HCT116 (cell line): ENCODE measurements around the gene NEDD4L.

ENCODE experiments used
- EGR1 ChIP-seq: IDR thresholded peaks from 2 replicates; pipeline ENCODE4 v1.6.1; 2012; ENCODE audit warnings: low read depth
- RAD21 ChIP-seq: IDR thresholded peaks from 2 replicates; pipeline ENCODE4 v1.6.1; 2012; ENCODE audit warnings: low read depth, mild to moderate bottlenecking
- TF ChIP-seq, protein P1 (sequence below): IDR thresholded peaks from 2 replicates; pipeline ENCODE4 v1.6.1; 2011; ENCODE audit warnings: mild to moderate bottlenecking, low read length, moderate library complexity; ENCODE audit not compliant: insufficient replicate concordance; ENCODE audit errors: extremely low read depth
- TF ChIP-seq, protein P2 (sequence below): IDR thresholded peaks from 2 replicates; pipeline ENCODE4 v1.6.1; 2012; ENCODE audit warnings: low read depth
- TF ChIP-seq, protein P3 (sequence below), 3 experiments: fragments of 200-600 bp in 1 of 3; sonication (generic) in 1 of 3; IDR thresholded peaks in 2 of 3; conservative IDR thresholded peaks in 1 of 3; 2 replicates each; pipeline ENCODE4 v1.5.1; 2012 to 2017; ENCODE audit warnings: low read depth in 2 of 3, low read length in 2 of 3, antibody characterized with exemption in 1 of 3, borderline replicate concordance in 1 of 3, control low read depth in 1 of 3, mild to moderate bottlenecking in 1 of 3, mixed read lengths in 1 of 3, mixed run types in 1 of 3, moderate library complexity in 1 of 3; ENCODE audit not compliant: insufficient read depth in 1 of 3

DNA sequence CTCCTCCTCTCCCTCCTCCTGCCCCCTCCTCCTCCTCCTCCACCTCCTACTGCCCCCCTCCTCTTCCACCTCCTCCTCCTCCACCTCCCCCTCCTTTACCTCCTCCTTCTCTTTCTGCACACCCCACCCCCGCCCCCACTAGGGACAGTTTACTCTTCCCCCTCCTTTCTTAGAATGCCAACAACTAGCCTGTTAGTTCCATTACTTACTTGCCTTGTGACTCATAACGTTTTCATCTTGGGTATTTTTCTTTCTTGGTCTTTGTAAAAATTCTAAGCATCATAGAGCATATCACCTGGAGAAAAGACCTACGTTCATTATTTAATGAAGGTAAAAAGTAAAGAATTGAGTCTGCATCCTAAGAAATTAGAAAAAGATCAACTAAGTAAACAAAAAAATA lies 165.3 kb downstream of the NEDD4L start:
- TF ChIP-seq, protein P1, sequence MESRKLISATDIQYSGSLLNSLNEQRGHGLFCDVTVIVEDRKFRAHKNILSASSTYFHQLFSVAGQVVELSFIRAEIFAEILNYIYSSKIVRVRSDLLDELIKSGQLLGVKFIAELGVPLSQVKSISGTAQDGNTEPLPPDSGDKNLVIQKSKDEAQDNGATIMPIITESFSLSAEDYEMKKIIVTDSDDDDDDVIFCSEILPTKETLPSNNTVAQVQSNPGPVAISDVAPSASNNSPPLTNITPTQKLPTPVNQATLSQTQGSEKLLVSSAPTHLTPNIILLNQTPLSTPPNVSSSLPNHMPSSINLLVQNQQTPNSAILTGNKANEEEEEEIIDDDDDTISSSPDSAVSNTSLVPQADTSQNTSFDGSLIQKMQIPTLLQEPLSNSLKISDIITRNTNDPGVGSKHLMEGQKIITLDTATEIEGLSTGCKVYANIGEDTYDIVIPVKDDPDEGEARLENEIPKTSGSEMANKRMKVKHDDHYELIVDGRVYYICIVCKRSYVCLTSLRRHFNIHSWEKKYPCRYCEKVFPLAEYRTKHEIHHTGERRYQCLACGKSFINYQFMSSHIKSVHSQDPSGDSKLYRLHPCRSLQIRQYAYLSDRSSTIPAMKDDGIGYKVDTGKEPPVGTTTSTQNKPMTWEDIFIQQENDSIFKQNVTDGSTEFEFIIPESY, result no peak
- TF ChIP-seq RAD21 (no peak), EGR1 (no peak)
- TF ChIP-seq, protein P2, sequence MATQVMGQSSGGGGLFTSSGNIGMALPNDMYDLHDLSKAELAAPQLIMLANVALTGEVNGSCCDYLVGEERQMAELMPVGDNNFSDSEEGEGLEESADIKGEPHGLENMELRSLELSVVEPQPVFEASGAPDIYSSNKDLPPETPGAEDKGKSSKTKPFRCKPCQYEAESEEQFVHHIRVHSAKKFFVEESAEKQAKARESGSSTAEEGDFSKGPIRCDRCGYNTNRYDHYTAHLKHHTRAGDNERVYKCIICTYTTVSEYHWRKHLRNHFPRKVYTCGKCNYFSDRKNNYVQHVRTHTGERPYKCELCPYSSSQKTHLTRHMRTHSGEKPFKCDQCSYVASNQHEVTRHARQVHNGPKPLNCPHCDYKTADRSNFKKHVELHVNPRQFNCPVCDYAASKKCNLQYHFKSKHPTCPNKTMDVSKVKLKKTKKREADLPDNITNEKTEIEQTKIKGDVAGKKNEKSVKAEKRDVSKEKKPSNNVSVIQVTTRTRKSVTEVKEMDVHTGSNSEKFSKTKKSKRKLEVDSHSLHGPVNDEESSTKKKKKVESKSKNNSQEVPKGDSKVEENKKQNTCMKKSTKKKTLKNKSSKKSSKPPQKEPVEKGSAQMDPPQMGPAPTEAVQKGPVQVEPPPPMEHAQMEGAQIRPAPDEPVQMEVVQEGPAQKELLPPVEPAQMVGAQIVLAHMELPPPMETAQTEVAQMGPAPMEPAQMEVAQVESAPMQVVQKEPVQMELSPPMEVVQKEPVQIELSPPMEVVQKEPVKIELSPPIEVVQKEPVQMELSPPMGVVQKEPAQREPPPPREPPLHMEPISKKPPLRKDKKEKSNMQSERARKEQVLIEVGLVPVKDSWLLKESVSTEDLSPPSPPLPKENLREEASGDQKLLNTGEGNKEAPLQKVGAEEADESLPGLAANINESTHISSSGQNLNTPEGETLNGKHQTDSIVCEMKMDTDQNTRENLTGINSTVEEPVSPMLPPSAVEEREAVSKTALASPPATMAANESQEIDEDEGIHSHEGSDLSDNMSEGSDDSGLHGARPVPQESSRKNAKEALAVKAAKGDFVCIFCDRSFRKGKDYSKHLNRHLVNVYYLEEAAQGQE, result no peak
- TF ChIP-seq, protein P3, sequence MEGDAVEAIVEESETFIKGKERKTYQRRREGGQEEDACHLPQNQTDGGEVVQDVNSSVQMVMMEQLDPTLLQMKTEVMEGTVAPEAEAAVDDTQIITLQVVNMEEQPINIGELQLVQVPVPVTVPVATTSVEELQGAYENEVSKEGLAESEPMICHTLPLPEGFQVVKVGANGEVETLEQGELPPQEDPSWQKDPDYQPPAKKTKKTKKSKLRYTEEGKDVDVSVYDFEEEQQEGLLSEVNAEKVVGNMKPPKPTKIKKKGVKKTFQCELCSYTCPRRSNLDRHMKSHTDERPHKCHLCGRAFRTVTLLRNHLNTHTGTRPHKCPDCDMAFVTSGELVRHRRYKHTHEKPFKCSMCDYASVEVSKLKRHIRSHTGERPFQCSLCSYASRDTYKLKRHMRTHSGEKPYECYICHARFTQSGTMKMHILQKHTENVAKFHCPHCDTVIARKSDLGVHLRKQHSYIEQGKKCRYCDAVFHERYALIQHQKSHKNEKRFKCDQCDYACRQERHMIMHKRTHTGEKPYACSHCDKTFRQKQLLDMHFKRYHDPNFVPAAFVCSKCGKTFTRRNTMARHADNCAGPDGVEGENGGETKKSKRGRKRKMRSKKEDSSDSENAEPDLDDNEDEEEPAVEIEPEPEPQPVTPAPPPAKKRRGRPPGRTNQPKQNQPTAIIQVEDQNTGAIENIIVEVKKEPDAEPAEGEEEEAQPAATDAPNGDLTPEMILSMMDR (IDR thresholded peaks at IDR 0.05 in 2 of 3, conservative IDR thresholded peaks at IDR 0.05 in 1 of 3; ENCODE audit: borderline replicate concordance in 1 of 3, insufficient read depth in 1 of 3, low read depth in 2 of 3, low read length in 2 of 3), result no peak
